Cardiac fibroblast (primary cell): Measurements from ENCODE around the gene LIPC.

Experiments
- DNase-seq, 2 donors: peaks; one replicate each; pipeline versions ENCODE4 v3.0.0 to v3.0.0-alpha.2; 2010; ENCODE audit warnings: low read depth in 2 of 2
- H3K4me3 ChIP-seq, 2 donors: replicated peaks in 1 of 2; 1 replicate in 1 of 2; 2 replicates in 1 of 2; pipeline ENCODE4 v1.5.1; 2011; ENCODE audit warnings: low read depth in 2 of 2, low read length in 2 of 2, mild to moderate bottlenecking in 2 of 2, moderate library complexity in 1 of 2
- TF ChIP-seq, protein P1 (sequence below): IDR thresholded peaks from one replicate; pipeline ENCODE4 v1.5.1; 2011; ENCODE audit warnings: low read depth, mild to moderate bottlenecking, low read length, inconsistent platforms

The LIPC gene

GRCh38 chr15:58483376-58483775, 51.6 kb downstream of the LIPC start:
- DNase-seq = no peak
- H3K4me3 ChIP-seq = no peak overlapping the region
- TF ChIP-seq, protein P1, sequence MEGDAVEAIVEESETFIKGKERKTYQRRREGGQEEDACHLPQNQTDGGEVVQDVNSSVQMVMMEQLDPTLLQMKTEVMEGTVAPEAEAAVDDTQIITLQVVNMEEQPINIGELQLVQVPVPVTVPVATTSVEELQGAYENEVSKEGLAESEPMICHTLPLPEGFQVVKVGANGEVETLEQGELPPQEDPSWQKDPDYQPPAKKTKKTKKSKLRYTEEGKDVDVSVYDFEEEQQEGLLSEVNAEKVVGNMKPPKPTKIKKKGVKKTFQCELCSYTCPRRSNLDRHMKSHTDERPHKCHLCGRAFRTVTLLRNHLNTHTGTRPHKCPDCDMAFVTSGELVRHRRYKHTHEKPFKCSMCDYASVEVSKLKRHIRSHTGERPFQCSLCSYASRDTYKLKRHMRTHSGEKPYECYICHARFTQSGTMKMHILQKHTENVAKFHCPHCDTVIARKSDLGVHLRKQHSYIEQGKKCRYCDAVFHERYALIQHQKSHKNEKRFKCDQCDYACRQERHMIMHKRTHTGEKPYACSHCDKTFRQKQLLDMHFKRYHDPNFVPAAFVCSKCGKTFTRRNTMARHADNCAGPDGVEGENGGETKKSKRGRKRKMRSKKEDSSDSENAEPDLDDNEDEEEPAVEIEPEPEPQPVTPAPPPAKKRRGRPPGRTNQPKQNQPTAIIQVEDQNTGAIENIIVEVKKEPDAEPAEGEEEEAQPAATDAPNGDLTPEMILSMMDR = no peak

GRCh38 chr15:58484791-58485600, 53.2 kb downstream of the LIPC start:
- TF ChIP-seq, protein P1 = no peak
- DNase-seq = no peak
- no peak overlapping the region for H3K4me3 ChIP-seq

- no peak overlapping the region for H3K4me3 ChIP-seq
- TF ChIP-seq, protein P1 = no peak
- no peak for DNase-seq
Observed at GRCh38 chr15:58486062-58486461, 54.3 kb downstream of the LIPC start.

DNA sequence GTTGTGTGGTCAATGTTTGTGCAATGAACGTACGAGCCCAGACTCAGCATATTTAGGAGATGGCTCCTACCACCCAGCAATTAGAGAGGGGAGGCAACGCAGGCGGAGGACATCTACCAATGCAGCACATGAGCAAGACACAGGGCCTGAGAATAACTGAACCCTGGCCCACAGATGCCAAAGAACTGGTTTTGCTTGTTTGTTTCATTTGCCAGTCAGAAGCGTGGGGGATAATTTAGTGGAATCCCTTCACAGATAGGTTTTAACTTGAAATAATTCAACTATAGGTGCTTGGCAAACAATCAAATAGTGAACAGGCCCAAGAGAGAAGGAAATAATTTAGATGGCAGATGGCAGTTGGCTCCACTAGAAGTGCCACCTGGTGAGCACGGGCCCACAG, 54.8 kb downstream of the LIPC start:
- no peak for DNase-seq
- TF ChIP-seq, protein P1 = no peak
- no peak overlapping the region for H3K4me3 ChIP-seq

- no peak for DNase-seq
- H3K4me3 ChIP-seq = no peak overlapping the region
- TF ChIP-seq, protein P1 = no peak
Observed at GRCh38 chr15:58487041-58487723, 55.4 kb downstream of the LIPC start.

- TF ChIP-seq, protein P1 = no peak
- no peak for DNase-seq
- H3K4me3 ChIP-seq = no peak overlapping the region
Observed at GRCh38 chr15:58487724-58488120, 55.9 kb downstream of the LIPC start.
